GM19035 (cell line): Measurements from ENCODE around the gene OSBP2.
"Not testable (repeated sequence)": the region's sequence is repeated elsewhere in the genome, so short reads cannot be mapped to it uniquely, and the experiment has no call there.

ENCODE experiments used
- ATAC-seq: cut with Tn5 transposase; IDR thresholded peaks from one replicate; pipeline ENCODE4 v1.9.1; 2021; ENCODE audit not compliant: unreplicated experiment

Gene OSBP2

GRCh38 chr22:30694640-30695350 lies at the start of gene OSBP2:
Gene OSBP2 (plus strand): TSS chr22:30694874. CDS start chr22:30694910, 36 bp downstream.
- ATAC-seq, result peak; percentile 61

DNA sequence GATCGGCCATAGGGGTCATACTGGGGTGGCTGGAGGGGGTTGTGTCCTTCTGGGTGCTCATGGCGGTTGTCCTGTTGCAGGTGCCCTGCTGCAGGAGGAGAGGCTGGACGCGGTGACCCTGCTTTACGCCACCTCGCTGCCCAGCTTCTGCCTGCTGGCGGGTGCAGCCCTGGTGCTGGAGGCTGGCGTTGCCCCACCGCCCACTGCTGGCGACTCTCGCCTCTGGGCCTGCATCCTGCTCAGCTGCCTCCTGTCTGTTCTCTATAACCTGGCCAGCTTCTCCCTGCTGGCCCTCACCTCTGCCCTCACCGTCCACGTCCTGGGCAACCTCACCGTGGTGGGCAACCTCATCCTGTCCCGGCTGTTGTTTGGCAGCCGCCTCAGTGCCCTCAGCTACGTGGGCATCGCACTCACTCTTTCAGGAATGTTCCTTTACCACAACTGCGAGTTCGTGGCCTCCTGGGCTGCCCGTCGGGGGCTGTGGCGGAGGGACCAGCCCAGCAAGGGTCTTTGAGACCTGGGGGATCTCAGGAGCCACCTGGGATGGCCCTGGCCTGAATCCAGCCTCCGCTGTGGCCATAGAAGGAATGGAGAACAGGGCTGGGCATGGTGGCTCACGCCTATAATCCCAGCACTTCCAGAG lies 48.0 kb upstream of the OSBP2 start:
- no peak for ATAC-seq

DNA sequence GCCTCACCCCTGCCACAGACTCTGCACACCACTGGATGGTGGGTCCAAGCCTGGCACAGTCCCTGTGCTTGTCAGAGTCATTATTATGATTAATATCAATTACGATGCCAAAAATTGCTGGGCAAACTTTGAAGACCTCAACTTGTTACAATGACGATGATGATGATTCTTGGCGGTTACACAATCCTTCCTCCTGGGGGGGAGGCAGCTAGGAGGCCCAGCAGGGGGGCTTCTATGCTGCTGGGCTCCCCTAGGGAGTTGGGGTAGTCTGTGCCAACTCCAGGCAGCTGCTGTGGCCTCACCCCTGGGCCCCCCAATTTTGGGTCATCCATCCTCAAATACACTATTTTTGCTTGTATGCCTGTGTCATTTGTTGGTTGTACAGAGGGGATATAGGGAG lies 47.1 kb upstream of the OSBP2 start:
- no peak for ATAC-seq

DNA sequence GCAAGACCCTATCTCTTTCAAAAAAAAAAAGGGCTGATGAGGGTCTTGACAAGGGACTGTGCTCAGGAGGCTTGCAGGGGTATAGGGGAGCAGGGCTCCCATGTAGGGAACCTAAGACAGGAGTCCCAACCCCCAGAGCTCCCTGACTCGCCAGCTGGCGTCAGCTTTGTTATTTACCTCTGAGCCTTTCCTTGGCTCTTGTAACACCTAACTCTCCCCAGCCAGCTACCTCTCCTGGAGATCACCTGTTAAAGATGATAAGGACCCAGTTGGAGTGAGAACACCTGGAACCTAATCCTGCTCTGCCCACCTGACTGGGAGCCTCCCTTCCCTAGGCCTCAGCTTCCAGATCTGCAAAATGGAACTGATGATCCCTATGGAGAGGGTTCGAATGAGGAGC lies 45.8 kb upstream of the OSBP2 start:
- no peak for ATAC-seq

DNA sequence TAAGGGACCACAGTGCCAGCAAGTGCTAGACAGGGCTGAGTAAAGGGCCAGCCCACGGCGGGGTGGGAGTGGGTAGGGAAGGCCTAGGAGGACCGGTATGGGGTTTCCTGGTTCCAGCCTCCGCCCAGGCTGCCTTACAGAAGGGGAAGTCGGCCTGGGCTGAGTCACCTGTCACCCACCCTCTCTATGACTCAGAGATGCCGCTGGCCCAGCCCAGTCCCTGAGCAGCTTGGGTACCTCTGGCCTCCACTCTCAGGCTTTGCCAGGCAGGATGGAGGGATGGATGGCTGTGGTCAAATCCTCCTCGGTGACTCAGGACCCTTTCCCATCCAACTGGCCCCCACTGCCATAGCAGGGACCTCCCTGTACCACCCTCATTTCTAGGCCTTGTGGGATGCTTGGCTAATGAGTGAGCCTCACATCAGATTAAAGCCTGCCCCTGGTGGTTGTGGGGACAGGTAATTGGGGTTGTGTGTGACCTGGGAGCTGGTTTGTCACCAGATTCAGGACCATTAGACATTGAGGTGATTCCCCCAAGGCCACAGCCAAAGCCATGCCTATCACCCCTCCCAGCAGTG lies 45.2 kb upstream of the OSBP2 start:
- ATAC-seq, result no peak

DNA sequence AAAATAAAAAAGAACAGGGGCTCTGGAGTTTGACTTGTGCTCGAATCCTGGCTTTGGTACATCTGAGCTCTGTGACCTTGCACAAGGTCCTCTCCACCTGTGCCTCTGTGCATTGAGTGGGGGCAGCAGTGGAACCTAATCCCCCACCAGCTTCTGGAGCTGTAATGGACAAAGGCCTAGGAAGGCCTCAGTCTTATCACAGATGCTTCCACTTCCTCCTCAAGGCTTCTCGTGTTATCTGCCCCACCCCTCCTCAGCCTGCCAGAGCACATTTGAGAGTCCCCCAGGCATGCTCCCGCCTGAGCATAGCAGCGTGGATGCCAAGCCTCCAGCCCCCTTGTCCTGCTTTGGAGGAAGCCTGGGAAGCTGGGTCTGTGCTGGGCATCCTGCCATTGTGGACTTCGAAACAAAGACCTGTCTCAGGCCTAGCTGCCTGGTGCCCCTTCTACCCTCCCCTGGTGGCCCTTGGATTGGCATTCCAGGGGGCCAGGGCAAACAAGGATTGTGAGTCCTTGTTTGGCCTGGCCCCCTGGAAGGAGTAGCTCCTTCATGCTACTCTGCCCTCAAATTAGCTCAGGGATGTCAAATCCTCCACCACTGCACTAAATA lies 44.1 kb upstream of the OSBP2 start:
- no peak for ATAC-seq

DNA sequence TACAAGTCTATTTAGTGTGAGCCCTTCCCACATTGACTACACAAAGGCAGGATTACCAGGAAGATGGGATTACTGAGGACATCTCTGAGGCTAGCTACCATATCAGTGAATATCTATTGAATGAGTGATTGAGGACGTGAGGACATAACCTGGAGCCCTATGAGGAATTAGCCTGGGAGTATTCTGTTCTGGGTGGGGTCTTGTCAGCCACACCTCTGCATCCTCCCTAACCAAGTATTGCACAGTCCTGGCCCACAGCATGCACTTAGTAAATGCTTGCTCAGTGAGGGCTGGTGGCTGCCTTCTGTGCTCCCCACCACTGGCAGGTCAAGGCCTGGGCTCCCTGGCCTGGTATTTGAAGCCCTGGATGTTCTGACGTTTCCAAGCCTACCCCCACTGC lies 41.8 kb upstream of the OSBP2 start:
- ATAC-seq, result no peak

GRCh38 chr22:30654361-30654760 lies 40.3 kb upstream of the OSBP2 start:
- no peak for ATAC-seq

- ATAC-seq, result no peak
Measured at GRCh38 chr22:30655532-30655931, 39.1 kb upstream of the OSBP2 start.

DNA sequence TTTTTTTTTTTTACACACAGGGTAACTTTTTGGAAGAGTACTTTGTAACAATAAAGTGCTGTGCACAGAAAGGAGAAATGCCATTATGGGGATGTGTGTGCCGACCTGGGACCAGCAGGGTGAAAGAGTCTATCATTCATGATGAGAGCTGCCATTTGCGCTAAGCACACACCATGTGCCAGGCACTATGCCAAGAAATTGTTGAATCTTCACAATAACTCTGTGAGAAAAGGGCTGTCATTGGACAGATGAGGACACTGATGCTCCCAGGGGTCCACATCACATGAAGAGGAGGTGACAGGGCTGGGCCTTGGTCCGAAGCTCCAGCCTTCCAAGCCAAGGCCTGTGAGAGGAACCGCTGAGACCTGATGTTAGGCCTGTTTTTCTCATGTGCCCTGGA lies 32.6 kb upstream of the OSBP2 start:
- ATAC-seq, result no peak

DNA sequence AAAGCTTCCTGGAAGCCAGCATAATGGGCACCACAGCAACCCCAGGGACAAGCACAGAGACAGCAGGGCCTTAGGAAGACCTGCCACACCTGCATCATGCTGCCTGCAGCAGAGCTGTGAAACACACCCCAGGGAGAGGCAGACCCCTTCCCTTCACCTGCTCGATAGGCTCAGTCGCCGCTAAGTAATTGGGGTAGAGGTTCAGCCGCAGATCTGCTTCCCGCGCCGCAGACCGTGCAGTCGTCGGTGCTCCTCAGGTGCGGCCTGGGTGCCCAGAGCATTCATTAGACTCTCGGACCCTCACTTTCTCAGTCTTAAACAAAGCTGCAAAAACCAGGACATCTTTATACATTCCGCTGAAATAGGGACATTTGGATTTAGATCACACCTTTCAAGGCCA lies 29.9 kb upstream of the OSBP2 start:
- no peak for ATAC-seq

GRCh38 chr22:30665266-30665665 lies 29.4 kb upstream of the OSBP2 start:
- ATAC-seq, result no peak

- ATAC-seq, result no peak
Measured at GRCh38 chr22:30665786-30666185, 28.9 kb upstream of the OSBP2 start.

DNA sequence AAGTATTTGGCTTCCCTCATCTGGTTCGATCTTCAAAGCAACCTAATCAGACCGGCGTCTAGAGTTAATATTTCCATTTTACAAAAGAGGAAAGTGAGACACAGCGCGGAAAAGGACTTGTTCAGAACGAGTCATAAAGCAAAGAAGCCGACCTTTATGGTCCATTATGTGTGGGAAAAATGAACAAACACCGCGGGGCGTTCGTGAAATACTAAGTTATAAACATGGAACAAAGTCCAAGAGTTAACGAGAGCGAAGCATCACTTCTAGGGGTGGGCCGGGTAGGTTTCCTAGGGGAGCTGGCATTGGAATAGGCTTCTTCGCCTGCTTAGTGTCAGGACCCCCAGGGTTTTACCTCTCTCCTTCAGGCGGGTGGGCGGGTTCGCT lies 27.6 kb upstream of the OSBP2 start:
- no peak for ATAC-seq

DNA sequence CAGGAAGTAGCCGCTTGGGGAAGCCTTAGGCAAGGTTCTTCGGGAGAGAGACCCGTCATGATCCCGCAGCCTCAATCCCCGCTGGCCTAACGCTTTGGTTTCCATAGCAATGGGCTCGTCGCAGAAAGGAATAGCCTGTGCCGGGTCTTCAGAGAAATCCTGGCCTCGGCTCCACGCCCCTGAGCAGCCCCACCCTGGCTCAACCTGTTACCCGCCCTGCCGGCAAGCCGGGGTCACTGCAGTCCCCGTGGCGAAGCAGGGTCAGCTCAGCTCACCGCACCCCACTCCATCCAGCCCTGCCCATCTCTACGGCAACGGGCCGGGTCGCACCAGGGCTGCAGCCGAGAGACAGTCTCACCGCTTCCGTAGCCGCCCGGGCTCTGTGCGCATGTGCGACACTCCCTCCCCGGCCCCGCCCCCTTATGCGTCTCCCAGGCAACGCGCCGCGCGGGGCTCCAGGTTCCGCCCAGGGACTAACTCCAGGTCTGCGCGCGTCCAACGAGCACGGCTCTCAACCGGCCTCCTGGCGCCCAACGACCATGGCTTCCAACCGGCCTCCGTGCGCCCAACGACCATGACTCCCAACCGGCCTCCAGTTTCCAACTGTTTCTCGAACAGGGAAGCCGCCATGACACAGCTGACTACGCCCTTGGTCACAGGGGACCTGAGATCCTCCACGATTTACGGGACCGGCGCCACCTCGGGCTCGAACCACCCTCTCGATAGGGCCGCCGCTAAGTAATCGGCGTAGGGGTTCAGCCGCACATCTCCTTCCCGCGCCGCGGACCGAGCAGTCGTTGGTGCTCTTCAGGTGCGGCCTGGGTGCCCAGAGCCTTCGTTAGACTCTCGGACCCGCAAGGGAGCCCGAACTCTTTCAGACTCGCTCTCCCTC lies 26.9 kb upstream of the OSBP2 start, which contains the start of gene DUSP18:
TSS of gene DUSP18 (minus strand) at position 382 of the 892 bp plus-strand sequence. CDS start 3,872 bp downstream, outside the sequence.
- ATAC-seq, result peak; percentile 88

- ATAC-seq, result no peak
Measured at GRCh38 chr22:30668386-30668710, 26.3 kb upstream of the OSBP2 start.

GRCh38 chr22:30671071-30671470 lies 23.6 kb upstream of the OSBP2 start:
- no peak for ATAC-seq

GRCh38 chr22:30673136-30673535 lies 21.5 kb upstream of the OSBP2 start:
- no peak for ATAC-seq

DNA sequence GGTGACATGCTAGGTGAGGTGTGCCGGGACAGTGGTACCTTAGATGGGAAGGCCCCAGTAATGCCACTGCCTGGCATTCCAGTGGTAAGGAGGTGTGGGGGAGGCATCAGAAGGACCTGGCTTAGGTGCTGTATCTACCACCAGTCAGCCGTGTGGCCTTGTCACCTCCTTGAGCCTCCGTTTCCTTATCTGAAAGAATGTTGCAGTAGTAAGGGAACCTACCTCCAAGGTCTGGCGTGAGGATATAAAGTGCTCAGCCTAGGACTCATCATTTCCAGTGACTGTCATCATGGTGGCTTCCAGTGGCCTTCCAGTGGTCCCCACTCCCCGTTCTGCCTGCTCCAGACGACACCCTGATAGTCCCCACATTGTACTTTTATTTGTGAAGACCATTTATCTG lies 20.2 kb upstream of the OSBP2 start:
- no peak for ATAC-seq

DNA sequence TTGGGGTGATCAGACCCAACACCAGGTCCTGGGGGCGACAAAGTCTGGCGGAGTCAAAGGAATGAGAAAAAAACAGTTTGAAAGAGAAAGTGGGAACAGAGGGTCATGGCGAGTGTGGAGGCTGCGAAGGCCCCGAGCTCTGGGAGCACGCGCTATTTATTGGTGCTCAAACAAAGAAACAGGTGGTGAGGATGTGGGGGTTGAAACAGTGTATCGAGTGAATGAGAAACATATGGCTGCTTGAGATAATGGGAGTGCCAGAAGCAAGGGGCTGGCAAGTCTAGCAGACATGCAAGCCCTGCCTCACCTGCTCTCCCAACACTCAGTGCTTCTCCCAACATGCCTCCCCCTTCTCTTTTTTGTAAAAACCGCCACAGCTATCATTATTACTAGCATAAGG lies 19.2 kb upstream of the OSBP2 start:
- no peak for ATAC-seq

DNA sequence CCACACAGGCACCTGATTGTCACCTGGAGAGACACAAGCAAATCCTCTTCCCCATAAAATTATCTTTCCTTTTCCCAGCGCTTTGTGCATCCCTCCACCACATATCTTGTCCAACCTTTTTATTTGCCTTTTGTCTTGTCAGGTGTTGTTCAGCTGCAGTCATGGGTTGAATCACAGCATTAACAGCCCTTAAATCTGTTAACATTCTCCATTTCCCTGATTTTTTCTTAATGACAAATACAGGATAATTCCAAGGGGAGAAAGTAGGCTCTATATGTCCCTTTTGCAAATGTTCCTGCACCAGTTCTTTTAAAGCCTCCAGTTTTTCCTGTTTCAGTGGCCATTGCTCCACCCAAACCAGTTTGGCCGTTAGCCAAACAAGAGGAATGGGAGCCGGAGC lies 18.1 kb upstream of the OSBP2 start:
- ATAC-seq, result not testable (repeated sequence)
